GM12878 (cell line): ENCODE measurements around the gene PRDM16. TPM values are rescaled to one million over a fixed set of nuclear protein-coding genes. Genes with fewer than 3 reads are reported as not detected.

Experiments used
- ATAC-seq: fragments of 200-7000 bp; cut with Tn5 transposase; 3 replicates; pipeline ENCODE4 v1.9.1; 2020; ENCODE audit warnings: mild to moderate bottlenecking, moderate library complexity
- BruUV-seq: library from RNA; stranded (reverse); fragments of 400-500 nt; replicated peaks from 2 replicates; lab custom pipeline; 2021; lab: Mats Ljungman, UMichigan
- CTCF ChIA-PET: fragments of 300-600 bp; sonication (Branson Sonifier 250); formaldehyde crosslinking; extraction: SDS; loops from one replicate; lab custom pipeline; 2021; ENCODE audit warnings: inconsistent platforms; lab: Yijun Ruan, JAX
- POLR2A ChIA-PET: fragments of 350-600 bp; formaldehyde crosslinking; extraction: SDS; loops from one replicate; lab custom pipeline; 2021; ENCODE audit warnings: inconsistent platforms; lab: Charles Lee
- RAD21 ChIA-PET: fragments of 300-600 bp; sonication (Branson Sonifier 250); formaldehyde crosslinking; loops from one replicate; lab custom pipeline; 2023; ENCODE audit warnings: antibody characterized with exemption; ENCODE audit not compliant: unreplicated experiment; lab: Charles Lee
- SMC1A ChIA-PET: fragments of 300-600 bp; sonication (Branson Sonifier 250); formaldehyde crosslinking; loops from one replicate; lab custom pipeline; 2023; ENCODE audit not compliant: unreplicated experiment, uncharacterized antibody; lab: Charles Lee
- DNase-seq: peaks from one replicate; pipeline ENCODE4 v3.0.0-alpha.2; 2011; ENCODE audit warnings: low read depth, low spot score
- FAIRE-seq: peaks from 3 replicates; lab custom pipeline; 2011; peaks lifted over from hg19 to GRCh38; lab: Jason Lieb, UNC
- H2AFZ ChIP-seq: 2 replicates; pipeline ENCODE4 v1.6.0; 2011; ENCODE audit warnings: low read depth, low read length, control low read depth; ENCODE audit not compliant: control insufficient read depth
- H3K27ac ChIP-seq: 2 replicates; pipeline ENCODE4 v1.5.1; 2011; ENCODE audit warnings: control low read depth; ENCODE audit not compliant: control insufficient read depth, insufficient read depth
- H3K27me3 ChIP-seq, 2 experiments: replicated peaks in 1 of 2; 2 replicates each; pipeline versions ENCODE4 v1.6.0 to v1.6.1; 2011; ENCODE audit warnings: low read length in 1 of 2; ENCODE audit not compliant: control insufficient read depth in 2 of 2, insufficient read depth in 2 of 2
- H3K36me3 ChIP-seq, 2 experiments: 2 replicates each; pipeline ENCODE4 v1.5.1; 2011; ENCODE audit warnings: low read length in 1 of 2; ENCODE audit not compliant: control insufficient read depth in 2 of 2, insufficient read depth in 2 of 2
- H3K4me1 ChIP-seq: 2 replicates; pipeline ENCODE4 v1.6.1; 2011; ENCODE audit warnings: mild to moderate bottlenecking, low read length, moderate library complexity, mixed read lengths; ENCODE audit not compliant: control insufficient read depth, insufficient read depth
- H3K4me2 ChIP-seq: 2 replicates; pipeline ENCODE4 v1.6.0; 2011; ENCODE audit warnings: control low read depth; ENCODE audit not compliant: control insufficient read depth, insufficient read depth
- H3K4me3 ChIP-seq: fragments of 200-600 bp; sonication (generic); 2 replicates; pipeline ENCODE4 v1.5.1; 2016
- H3K79me2 ChIP-seq: 2 replicates; pipeline ENCODE4 v1.6.0; 2011; ENCODE audit warnings: low read length; ENCODE audit not compliant: control insufficient read depth, insufficient read depth
- H3K9ac ChIP-seq: 2 replicates; pipeline ENCODE4 v1.8.0; 2011; ENCODE audit warnings: low read length, control low read depth, mixed read lengths; ENCODE audit not compliant: control insufficient read depth, insufficient read depth
- H3K9me3 ChIP-seq: replicated peaks from 3 replicates; pipeline ENCODE4 v1.5.1; 2011; ENCODE audit warnings: mild to moderate bottlenecking, low read length; ENCODE audit not compliant: control insufficient read depth, insufficient read depth
- H4K20me1 ChIP-seq: 2 replicates; pipeline ENCODE4 v1.6.0; 2011; ENCODE audit not compliant: control insufficient read depth, insufficient read depth
- BRCA1 ChIP-seq: IDR thresholded peaks from 2 replicates; pipeline ENCODE4 v1.6.1; 2011; ENCODE audit warnings: low read depth, low read length, improper control_type of control experiment
- CHD4 ChIP-seq: fragments of 200-600 bp; sonication (generic); IDR thresholded peaks from 2 replicates; pipeline ENCODE4 v1.6.1; 2016; ENCODE audit warnings: mild to moderate bottlenecking
- E2F4 ChIP-seq: IDR thresholded peaks from 2 replicates; pipeline ENCODE4 v1.6.1; 2012; ENCODE audit warnings: low read depth, low read length, improper control_type of control experiment
- ETV6 ChIP-seq, 2 experiments: fragments of 450-650 bp in 1 of 2; IDR thresholded peaks in 1 of 2; conservative IDR thresholded peaks in 1 of 2; 2 replicates each; pipeline ENCODE4 v1.6.1; 2014; ENCODE audit warnings: antibody characterized with exemption in 1 of 2, borderline replicate concordance in 1 of 2, low read depth in 1 of 2, mild to moderate bottlenecking in 1 of 2, moderate library complexity in 1 of 2
- MTA2 ChIP-seq: fragments of 450-650 bp; IDR thresholded peaks from 2 replicates; pipeline ENCODE4 v1.6.1; 2016; ENCODE audit warnings: low read depth, mild to moderate bottlenecking, moderate library complexity
- NKRF ChIP-seq: fragments of 450-650 bp; conservative IDR thresholded peaks from 2 replicates; pipeline ENCODE4 v1.6.1; 2017; ENCODE audit warnings: mild to moderate bottlenecking, moderate library complexity
- NRF1 ChIP-seq: conservative IDR thresholded peaks from 2 replicates; pipeline ENCODE4 v1.6.1; 2011; ENCODE audit warnings: mild to moderate bottlenecking, low read depth, low read length, improper control_type of control experiment
- ZNF687 ChIP-seq: fragments of 450-650 bp; IDR thresholded peaks from 2 replicates; pipeline ENCODE4 v1.6.1; 2017; ENCODE audit warnings: mild to moderate bottlenecking, moderate library complexity
- WGBS: methylation state at CpG from one replicate; pipeline ENCODE4 v1.1.6; 2016; ENCODE audit warnings: low lambda C conversion rate; ENCODE audit not compliant: insufficient replicate concordance, insufficient coverage; ENCODE audit errors: missing lambda C conversion rate; 5-methylcytosine and 5-hydroxymethylcytosine counted together
- in situ Hi-C: fragments of 300-500 bp; cut with MboI; formaldehyde crosslinking; loops from 9 replicates; pipeline ENCODE4 v1.14.3; 2018; ENCODE audit warnings: mixed read lengths
- intact Hi-C: fragments of 100-400 bp; cut with micrococcal nuclease; formaldehyde crosslinking; loops from one replicate; pipeline ENCODE4 v1.14.2; 2022; ENCODE audit not compliant: unreplicated experiment
- polyA plus RNA-seq, 11 experiments: library from polyadenylated mRNA; depleted of rRNA in 4 of 11; unstranded in 6 of 11; stranded (reverse) in 5 of 11; fragments of >200 nt; fragmentation: Nextera tagmentation in 4 of 11; fragmentation: Illumina TruSeq in 1 of 11; extraction: Ambion mirVana in 4 of 11; extraction: Trizol in 1 of 11; gene quantifications; 1 replicate in 1 of 11; 2 replicates in 10 of 11; pipeline versions ENCODE4 v1.2.1 to v1.2.3, GENCODE V29; 2011 to 2016; ENCODE audit warnings: inconsistent platforms in 2 of 11, missing spikeins in 2 of 11, low read depth in 1 of 11
- total RNA-seq, 4 experiments: library from RNA; depleted of rRNA in 3 of 4; stranded (reverse); fragments of >200 nt in 3 of 4; fragmentation: Illumina TruSeq in 1 of 4; extraction: Trizol in 1 of 4; gene quantifications; 2 replicates each; pipeline versions ENCODE4 v1.2.1 to v1.2.3, GENCODE V29; 2013 to 2021
- TF ChIP-seq, protein P1 (sequence below): fragments of 450-650 bp; IDR thresholded peaks from 2 replicates; pipeline ENCODE4 v1.6.1; 2016; ENCODE audit warnings: mild to moderate bottlenecking
- TF ChIP-seq, protein P2 (sequence below): fragments of 450-650 bp; IDR thresholded peaks from 2 replicates; pipeline ENCODE4 v1.6.1; 2017; ENCODE audit warnings: mild to moderate bottlenecking, low read depth, inconsistent platforms; ENCODE audit not compliant: poor library complexity, severe bottlenecking

The PRDM16 gene
- total and polyA plus RNA-seq, 10 of the 15 experiments (the other 5 are each of a cell fraction or from before 2014, with no cell fraction given) = 0.03 TPM; not detected in 9

GRCh38 chr1:3440711-3441409, 371.9 kb downstream of the PRDM16 start (continued):
- no peak for TF ChIP-seq CHD4

GRCh38 chr1:3441410-3441847, 372.4 kb downstream of the PRDM16 start:
- Histone ChIP-seq H3K4me1 (no peaks in the 10 kb centered on the region), H3K9ac (no peak overlapping the region), H3K4me2 (no peak overlapping the region), H3K79me2 (no peaks in the 10 kb centered on the region), H3K36me3 (no peaks in the 10 kb centered on the region), H4K20me1 (no peaks in the 10 kb centered on the region), H3K4me3 (no peak overlapping the region), H3K27me3 (peaks cover 0 to 4% of the 10 kb centered on the region in 2 experiments; a peak in 2 of 4 replicates), H2AFZ (no peak overlapping the region), H3K9me3 (no peaks in the 10 kb centered on the region), H3K27ac (no peak overlapping the region)
- no peak for ATAC-seq
- BruUV-seq = no TSS peak
- in situ Hi-C loops (no loop called here), intact Hi-C loops (no loop called here)
- no peak for FAIRE-seq
- POLR2A ChIA-PET = no interaction called here
- CTCF ChIA-PET = no interaction called here
- DNase-seq = no peak
- SMC1A ChIA-PET = no interaction called here
- 13% methylated on average over 8 of the region's 8 CpGs for WGBS
- RAD21 ChIA-PET = interaction anchor here (1.4 kb wide), 1 partner anchor 11 kb away, joined by 4 read pairs; no protein-coding TSS in a partner anchor
- TF ChIP-seq BRCA1 (no peak), NKRF (no peak), ZNF687 (no peak), E2F4 (no peak), MTA2 (no peak), ETV6 (conservative IDR thresholded peaks at IDR 0.05 in 1 of 2, IDR thresholded peaks at IDR 0.05 in 1 of 2; ENCODE audit: borderline replicate concordance in 1 of 2, low read depth in 1 of 2) (no peak), NRF1 (no peak)
- TF ChIP-seq, protein P1, sequence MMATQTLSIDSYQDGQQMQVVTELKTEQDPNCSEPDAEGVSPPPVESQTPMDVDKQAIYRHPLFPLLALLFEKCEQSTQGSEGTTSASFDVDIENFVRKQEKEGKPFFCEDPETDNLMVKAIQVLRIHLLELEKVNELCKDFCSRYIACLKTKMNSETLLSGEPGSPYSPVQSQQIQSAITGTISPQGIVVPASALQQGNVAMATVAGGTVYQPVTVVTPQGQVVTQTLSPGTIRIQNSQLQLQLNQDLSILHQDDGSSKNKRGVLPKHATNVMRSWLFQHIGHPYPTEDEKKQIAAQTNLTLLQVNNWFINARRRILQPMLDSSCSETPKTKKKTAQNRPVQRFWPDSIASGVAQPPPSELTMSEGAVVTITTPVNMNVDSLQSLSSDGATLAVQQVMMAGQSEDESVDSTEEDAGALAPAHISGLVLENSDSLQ = no peak
- TF ChIP-seq, protein P2, sequence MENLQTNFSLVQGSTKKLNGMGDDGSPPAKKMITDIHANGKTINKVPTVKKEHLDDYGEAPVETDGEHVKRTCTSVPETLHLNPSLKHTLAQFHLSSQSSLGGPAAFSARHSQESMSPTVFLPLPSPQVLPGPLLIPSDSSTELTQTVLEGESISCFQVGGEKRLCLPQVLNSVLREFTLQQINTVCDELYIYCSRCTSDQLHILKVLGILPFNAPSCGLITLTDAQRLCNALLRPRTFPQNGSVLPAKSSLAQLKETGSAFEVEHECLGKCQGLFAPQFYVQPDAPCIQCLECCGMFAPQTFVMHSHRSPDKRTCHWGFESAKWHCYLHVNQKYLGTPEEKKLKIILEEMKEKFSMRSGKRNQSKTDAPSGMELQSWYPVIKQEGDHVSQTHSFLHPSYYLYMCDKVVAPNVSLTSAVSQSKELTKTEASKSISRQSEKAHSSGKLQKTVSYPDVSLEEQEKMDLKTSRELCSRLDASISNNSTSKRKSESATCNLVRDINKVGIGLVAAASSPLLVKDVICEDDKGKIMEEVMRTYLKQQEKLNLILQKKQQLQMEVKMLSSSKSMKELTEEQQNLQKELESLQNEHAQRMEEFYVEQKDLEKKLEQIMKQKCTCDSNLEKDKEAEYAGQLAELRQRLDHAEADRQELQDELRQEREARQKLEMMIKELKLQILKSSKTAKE = no peak
